HepG2 (cell line): Measurements from ENCODE around the gene PRR29. TPM values are rescaled to one million over a fixed set of nuclear protein-coding genes. Genes with fewer than 3 reads are reported as not detected.

Source experiments
- ATAC-seq: fragments of 200-7000 bp; cut with Tn5 transposase; 3 replicates; pipeline ENCODE4 v1.9.1; 2020; ENCODE audit warnings: mild to moderate bottlenecking, moderate library complexity
- BruUV-seq: library from RNA; stranded (reverse); fragments of 400-500 nt; replicated peaks from 2 replicates; lab custom pipeline; 2021; lab: Mats Ljungman, UMichigan
- CTCF ChIA-PET: fragments of 300-600 bp; formaldehyde crosslinking; extraction: SDS; loops from one replicate; lab custom pipeline; 2021; ENCODE audit warnings: low total read pairs, inconsistent platforms, low intra/inter-chr PET ratio; lab: Yijun Ruan, JAX
- POLR2A ChIA-PET: fragments of 350-600 bp; sonication (Branson Sonifier 250); formaldehyde crosslinking; loops from one replicate; lab custom pipeline; 2020; ENCODE audit warnings: antibody characterized with exemption, inconsistent platforms; lab: Yijun Ruan, JAX
- DNase-seq: peaks from one replicate; pipeline ENCODE4 v3.0.0-alpha.2; 2015; ENCODE audit warnings: low spot score
- FAIRE-seq: peaks from 3 replicates; lab custom pipeline; 2011; peaks lifted over from hg19 to GRCh38; lab: Jason Lieb, UNC
- H2AFZ ChIP-seq: one replicate; pipeline ENCODE4 v1.6.1; 2011; ENCODE audit warnings: low read length, inconsistent platforms
- H3K27ac ChIP-seq: fragments of 300-600 bp; 3 replicates; pipeline ENCODE4 v1.8.0; 2011; ENCODE audit warnings: mixed run types, mild to moderate bottlenecking, mixed read lengths, low read length, inconsistent platforms; ENCODE audit not compliant: insufficient read depth; ENCODE audit errors: extremely low read length
- H3K27me3 ChIP-seq, 2 experiments: fragments of 200-600 bp in 1 of 2; 2 replicates in 1 of 2; 3 replicates in 1 of 2; pipeline versions ENCODE4 v1.6.0 to v1.8.0; 2011; ENCODE audit warnings: low read length in 2 of 2, mild to moderate bottlenecking in 2 of 2, moderate library complexity in 2 of 2, inconsistent platforms in 1 of 2; ENCODE audit not compliant: insufficient read depth in 2 of 2, control insufficient read depth in 1 of 2
- H3K36me3 ChIP-seq, 2 experiments: fragments of 200-600 bp in 1 of 2; replicated peaks in 1 of 2; 2 replicates in 1 of 2; 3 replicates in 1 of 2; pipeline versions ENCODE4 v1.5.1 to v1.8.0; 2011; ENCODE audit warnings: low read length in 2 of 2, inconsistent platforms in 1 of 2; ENCODE audit not compliant: insufficient read depth in 2 of 2, control insufficient read depth in 1 of 2
- H3K4me1 ChIP-seq: 2 replicates; pipeline ENCODE4 v1.5.1; 2012; ENCODE audit warnings: low read length, inconsistent platforms; ENCODE audit not compliant: insufficient read depth
- H3K4me2 ChIP-seq: 2 replicates; pipeline ENCODE4 v1.6.0; 2011; ENCODE audit warnings: low read depth, low read length, inconsistent platforms
- H3K4me3 ChIP-seq, 3 experiments: fragments of 200-600 bp in 1 of 3; sonication (generic), shearing (Covaris generic) in 1 of 3; replicated peaks in 1 of 3; 2 replicates each; pipeline ENCODE4 v1.5.1; 2011 to 2016; ENCODE audit warnings: low read length in 3 of 3, inconsistent platforms in 2 of 3, low read depth in 2 of 3, mild to moderate bottlenecking in 2 of 3, control low read depth in 1 of 3, mixed read lengths in 1 of 3; ENCODE audit not compliant: insufficient read depth in 1 of 3
- H3K79me2 ChIP-seq: one replicate; pipeline ENCODE4 v1.6.1; 2011; ENCODE audit warnings: low read length, inconsistent platforms; ENCODE audit not compliant: insufficient read depth
- H3K9ac ChIP-seq: 2 replicates; pipeline ENCODE4 v1.6.0; 2011; ENCODE audit warnings: mild to moderate bottlenecking, low read depth, low read length, inconsistent platforms; ENCODE audit not compliant: insufficient read depth
- H3K9me3 ChIP-seq: 2 replicates; pipeline ENCODE4 v1.5.1; 2012; ENCODE audit warnings: mild to moderate bottlenecking, low read length
- H4K20me1 ChIP-seq: 2 replicates; pipeline ENCODE4 v1.6.0; 2011; ENCODE audit warnings: inconsistent platforms, mild to moderate bottlenecking, low read length, moderate library complexity; ENCODE audit not compliant: insufficient read depth
- ATF6 ChIP-seq: sonication (generic); formaldehyde crosslinking; conservative IDR thresholded peaks from 2 replicates; pipeline ENCODE4 v1.4.0; 2020; ENCODE audit warnings: missing genetic modification reagents
- DNMT3B ChIP-seq: conservative IDR thresholded peaks from 2 replicates; pipeline ENCODE4 v1.6.1; 2016; ENCODE audit warnings: missing biosample characterization, control low read depth
- NFE2L1 ChIP-seq: sonication (generic); formaldehyde crosslinking; IDR thresholded peaks from 2 replicates; pipeline ENCODE4 v1.4.0; 2020; ENCODE audit warnings: missing genetic modification reagents, mild to moderate bottlenecking, borderline replicate concordance
- NFYB ChIP-seq: sonication (generic); formaldehyde crosslinking; IDR thresholded peaks from 2 replicates; pipeline ENCODE4 v1.4.0; 2020; ENCODE audit warnings: missing genetic modification reagents
- TMF1 ChIP-seq: sonication (generic); formaldehyde crosslinking; IDR thresholded peaks from 2 replicates; pipeline ENCODE4 v1.8.1; 2022; ENCODE audit warnings: low read depth, missing genetic modification reagents
- ZBTB3 ChIP-seq: sonication (generic); formaldehyde crosslinking; IDR thresholded peaks from 2 replicates; pipeline ENCODE4 v1.4.0; 2020; ENCODE audit warnings: low read depth, mild to moderate bottlenecking, moderate library complexity, missing genetic modification reagents, borderline replicate concordance
- ZBTB38 ChIP-seq: sonication (generic); formaldehyde crosslinking; IDR thresholded peaks from 2 replicates; pipeline ENCODE4 v1.5.1; 2020; ENCODE audit warnings: mild to moderate bottlenecking, missing genetic modification reagents
- ZNF160 ChIP-seq: sonication (generic); formaldehyde crosslinking; IDR thresholded peaks from 2 replicates; pipeline ENCODE4 v1.8.0; 2022; ENCODE audit warnings: mild to moderate bottlenecking, inconsistent platforms, missing genetic modification reagents
- ZNF275 ChIP-seq: sonication (generic); formaldehyde crosslinking; IDR thresholded peaks from 2 replicates; pipeline ENCODE4 v1.8.0; 2022; ENCODE audit warnings: missing genetic modification reagents, mild to moderate bottlenecking, inconsistent platforms, borderline replicate concordance
- ZXDC ChIP-seq: sonication (generic); formaldehyde crosslinking; IDR thresholded peaks from 2 replicates; pipeline ENCODE4 v1.5.0; 2020; ENCODE audit warnings: mild to moderate bottlenecking, missing genetic modification reagents
- WGBS: methylation state at CpG from one replicate; pipeline ENCODE4 v1.1.6; 2017; ENCODE audit warnings: low lambda C conversion rate; 5-methylcytosine and 5-hydroxymethylcytosine counted together
- in situ Hi-C: cut with HindIII; loops from 2 replicates; pipeline ENCODE4 v1.10.0; 2017; ENCODE audit warnings: low pct_unique_long_range_greater_than_20kb; ENCODE audit not compliant: extremely low pct_ligation_motif_present
- intact Hi-C: fragments of 100-400 bp; cut with micrococcal nuclease; formaldehyde crosslinking; loops from one replicate; pipeline ENCODE4 v1.10.0; 2022; ENCODE audit not compliant: unreplicated experiment
- polyA plus RNA-seq, 8 experiments: library from polyadenylated mRNA; depleted of rRNA in 3 of 8; stranded (reverse) in 7 of 8; unstranded in 1 of 8; fragments of >200 nt; fragmentation: Illumina TruSeq in 4 of 8; extraction: Trizol in 4 of 8; gene quantifications; 2 replicates each; pipeline versions ENCODE4 v1.2.1 to v1.2.3, GENCODE V29; 2011 to 2016; ENCODE audit warnings: low read depth in 4 of 8, missing spikeins in 1 of 8, mixed read lengths in 1 of 8; ENCODE audit not compliant: insufficient read depth in 1 of 8
- total RNA-seq, 5 experiments: library from RNA; depleted of rRNA; stranded (reverse); fragments of >200 nt; fragmentation: Illumina TruSeq; extraction: Trizol; gene quantifications; 2 replicates each; pipeline ENCODE4 v1.2.3, GENCODE V29; 2016; ENCODE audit warnings: low read depth in 1 of 5
- TF ChIP-seq, protein P1 (sequence below): sonication (generic); formaldehyde crosslinking; IDR thresholded peaks from 2 replicates; pipeline ENCODE4 v1.8.0; 2022; ENCODE audit warnings: low read depth, missing genetic modification reagents

The PRR29 gene
- total and polyA plus RNA-seq, 2 of the 13 experiments (the other 11 are each of a cell fraction or from before 2014, with no cell fraction given) = 0.07 to 0.20 TPM

GRCh38 chr17:63950940-63951907 is 46.9 kb upstream of the PRR29 start (continued):
- TF ChIP-seq ZXDC (CRISPR knock-in tag) = no peak
- no peak for TF ChIP-seq ZNF160 (CRISPR knock-in tag)
- no peak for TF ChIP-seq NFE2L1 (CRISPR knock-in tag)

DNA sequence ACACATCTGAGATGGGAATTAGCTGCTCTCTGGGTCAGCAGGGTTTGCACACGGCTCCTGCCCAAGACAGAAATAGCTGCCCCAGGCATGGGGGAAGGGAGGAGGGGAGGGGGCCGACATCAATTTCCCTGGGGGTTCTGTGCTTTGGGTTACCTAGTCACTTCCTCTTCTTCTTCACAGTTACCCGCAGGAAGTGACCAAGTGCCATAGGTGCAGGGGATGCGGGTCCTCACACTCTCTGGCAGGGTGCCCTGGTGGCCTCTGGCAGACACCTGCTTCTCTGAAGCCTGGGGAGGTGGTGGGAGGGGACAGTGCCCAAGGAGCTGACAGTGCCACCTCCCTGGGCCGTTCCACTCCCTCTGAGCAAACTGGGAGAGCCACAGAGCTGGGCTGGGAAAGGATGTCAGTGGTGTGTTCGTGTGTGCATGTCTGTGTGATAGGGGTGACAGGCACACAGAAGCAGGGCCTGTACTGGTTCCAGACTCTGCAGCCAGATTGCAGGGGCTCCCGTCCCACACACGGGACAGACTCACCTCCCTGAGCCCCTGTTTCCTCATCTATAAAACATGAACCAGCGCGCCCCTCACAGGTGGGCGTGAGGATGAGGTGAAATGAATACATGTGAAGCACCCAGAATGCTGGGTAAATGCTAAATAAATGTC is 43.6 kb upstream of the PRR29 start:
- POLR2A ChIA-PET = no interaction called here
- Histone ChIP-seq H2AFZ (no peak overlapping the region), H3K27ac (no peak overlapping the region), H3K36me3 (no peaks in the 10 kb centered on the region), H3K4me1 (peaks cover 22% of the 10 kb centered on the region), H3K9ac (no peak overlapping the region), H3K27me3 (peaks cover 19 to 51% of the 10 kb centered on the region in 2 experiments; a peak in 4 of 5 replicates), H3K79me2 (no peaks in the 10 kb centered on the region), H3K4me2 (no peak overlapping the region), H3K9me3 (no peaks in the 10 kb centered on the region), H3K4me3 (no peak overlapping the region), H4K20me1 (no peaks in the 10 kb centered on the region)
- in situ Hi-C loops = no loop called here
- WGBS = 38% methylated on average over 8 of the region's 11 CpGs
- DNase-seq (no peak), FAIRE-seq (no peak), ATAC-seq (no peak)
- intact Hi-C loops = no loop called here
- BruUV-seq = no TSS peak
- CTCF ChIA-PET = no interaction called here
- TF ChIP-seq, protein P1, sequence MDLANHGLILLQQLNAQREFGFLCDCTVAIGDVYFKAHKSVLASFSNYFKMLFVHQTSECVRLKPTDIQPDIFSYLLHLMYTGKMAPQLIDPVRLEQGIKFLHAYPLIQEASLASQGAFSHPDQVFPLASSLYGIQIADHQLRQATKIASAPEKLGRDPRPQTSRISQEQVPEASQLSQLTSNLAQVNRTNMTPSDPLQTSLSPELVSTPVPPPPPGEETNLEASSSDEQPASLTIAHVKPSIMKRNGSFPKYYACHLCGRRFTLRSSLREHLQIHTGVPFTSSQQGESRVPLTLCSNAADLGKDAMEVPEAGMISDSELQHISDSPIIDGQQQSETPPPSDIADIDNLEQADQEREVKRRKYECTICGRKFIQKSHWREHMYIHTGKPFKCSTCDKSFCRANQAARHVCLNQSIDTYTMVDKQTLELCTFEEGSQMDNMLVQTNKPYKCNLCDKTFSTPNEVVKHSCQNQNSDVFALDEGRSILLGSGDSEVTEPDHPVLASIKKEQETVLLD (CRISPR knock-in tag) = no peak
- no peak for TF ChIP-seq TMF1 (CRISPR knock-in tag)
- TF ChIP-seq ATF6 = no peak
- no peak for TF ChIP-seq ZNF275 (CRISPR knock-in tag)
- no peak for TF ChIP-seq ZBTB38 (CRISPR knock-in tag)
- no peak for TF ChIP-seq DNMT3B
- no peak for TF ChIP-seq NFYB (CRISPR knock-in tag)
- no peak for TF ChIP-seq ZBTB3 (CRISPR knock-in tag)
